ENCODE data around the gene ACAA1. TPM values are rescaled to one million over a fixed set of nuclear protein-coding genes. Genes with fewer than 3 reads are reported as not detected.

ACAA1 gene
- total and polyA plus RNA-seq, 10 of the 15 experiments (the other 5 are each of a cell fraction or from before 2014, with no cell fraction given) = 5.7 to 85.4 (median 60.6) TPM

DNA sequence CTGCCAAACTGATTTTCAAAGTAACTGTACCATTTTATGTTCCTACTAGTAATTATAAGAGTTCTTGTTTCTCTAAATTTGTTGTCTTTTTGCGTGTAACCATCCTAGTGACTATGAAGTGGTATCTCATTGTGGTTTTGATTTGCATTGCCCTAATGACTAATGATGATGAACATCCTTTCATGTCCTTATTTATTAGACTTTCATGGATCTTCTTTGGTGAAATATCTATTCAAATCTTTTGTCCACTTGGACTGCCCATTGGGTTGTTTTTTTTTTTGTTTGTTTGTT, 32.0 kb upstream of the ACAA1 start (continued):
- TF ChIP-seq NFYB (IDR thresholded peaks at IDR 0.05; ENCODE audit: insufficient read depth, low read depth, low read length) (no peak), SUPT20H (IDR thresholded peaks at IDR 0.05; ENCODE audit: borderline replicate concordance, control insufficient read depth, low read depth, low read length) (no peak), NFXL1 (IDR thresholded peaks at IDR 0.05; ENCODE audit: borderline replicate concordance) (no peak), SMC3 (IDR thresholded peaks at IDR 0.05; ENCODE audit: borderline replicate concordance, low read length) (no peak), RCOR1 (conservative IDR thresholded peaks at IDR 0.05; ENCODE audit: low read depth, low read length) (no peak), BMI1 (IDR thresholded peaks at IDR 0.05; ENCODE audit: borderline replicate concordance) (no peak), CREM (IDR thresholded peaks at IDR 0.05; ENCODE audit: low read depth) (no peak)
- TF ChIP-seq, protein P1, sequence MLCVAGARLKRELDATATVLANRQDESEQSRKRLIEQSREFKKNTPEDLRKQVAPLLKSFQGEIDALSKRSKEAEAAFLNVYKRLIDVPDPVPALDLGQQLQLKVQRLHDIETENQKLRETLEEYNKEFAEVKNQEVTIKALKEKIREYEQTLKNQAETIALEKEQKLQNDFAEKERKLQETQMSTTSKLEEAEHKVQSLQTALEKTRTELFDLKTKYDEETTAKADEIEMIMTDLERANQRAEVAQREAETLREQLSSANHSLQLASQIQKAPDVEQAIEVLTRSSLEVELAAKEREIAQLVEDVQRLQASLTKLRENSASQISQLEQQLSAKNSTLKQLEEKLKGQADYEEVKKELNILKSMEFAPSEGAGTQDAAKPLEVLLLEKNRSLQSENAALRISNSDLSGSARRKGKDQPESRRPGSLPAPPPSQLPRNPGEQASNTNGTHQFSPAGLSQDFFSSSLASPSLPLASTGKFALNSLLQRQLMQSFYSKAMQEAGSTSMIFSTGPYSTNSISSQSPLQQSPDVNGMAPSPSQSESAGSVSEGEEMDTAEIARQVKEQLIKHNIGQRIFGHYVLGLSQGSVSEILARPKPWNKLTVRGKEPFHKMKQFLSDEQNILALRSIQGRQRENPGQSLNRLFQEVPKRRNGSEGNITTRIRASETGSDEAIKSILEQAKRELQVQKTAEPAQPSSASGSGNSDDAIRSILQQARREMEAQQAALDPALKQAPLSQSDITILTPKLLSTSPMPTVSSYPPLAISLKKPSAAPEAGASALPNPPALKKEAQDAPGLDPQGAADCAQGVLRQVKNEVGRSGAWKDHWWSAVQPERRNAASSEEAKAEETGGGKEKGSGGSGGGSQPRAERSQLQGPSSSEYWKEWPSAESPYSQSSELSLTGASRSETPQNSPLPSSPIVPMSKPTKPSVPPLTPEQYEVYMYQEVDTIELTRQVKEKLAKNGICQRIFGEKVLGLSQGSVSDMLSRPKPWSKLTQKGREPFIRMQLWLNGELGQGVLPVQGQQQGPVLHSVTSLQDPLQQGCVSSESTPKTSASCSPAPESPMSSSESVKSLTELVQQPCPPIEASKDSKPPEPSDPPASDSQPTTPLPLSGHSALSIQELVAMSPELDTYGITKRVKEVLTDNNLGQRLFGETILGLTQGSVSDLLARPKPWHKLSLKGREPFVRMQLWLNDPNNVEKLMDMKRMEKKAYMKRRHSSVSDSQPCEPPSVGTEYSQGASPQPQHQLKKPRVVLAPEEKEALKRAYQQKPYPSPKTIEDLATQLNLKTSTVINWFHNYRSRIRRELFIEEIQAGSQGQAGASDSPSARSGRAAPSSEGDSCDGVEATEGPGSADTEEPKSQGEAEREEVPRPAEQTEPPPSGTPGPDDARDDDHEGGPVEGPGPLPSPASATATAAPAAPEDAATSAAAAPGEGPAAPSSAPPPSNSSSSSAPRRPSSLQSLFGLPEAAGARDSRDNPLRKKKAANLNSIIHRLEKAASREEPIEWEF (IDR thresholded peaks at IDR 0.05; ENCODE audit: insufficient replicate concordance, low read depth, low read length) = no peak

Measured in GM12878 (cell line).